Progenitor cell of endocrine pancreas (in vitro differentiated cells): ENCODE data around the gene LDLRAD4. TPM values are rescaled to one million over a fixed set of nuclear protein-coding genes. Genes with fewer than 3 reads are reported as not detected.

Experiments used
- DNase-seq: peaks from one replicate; pipeline ENCODE4 v3.0.0; 2021; ENCODE audit warnings: low spot score; ENCODE audit not compliant: unreplicated experiment
- H3K27ac Mint-ChIP-seq: 2 replicates; pipeline ENCODE4 v1.8.0; 2021; ENCODE audit warnings: mild to moderate bottlenecking, moderate library complexity, mixed read lengths
- H3K27me3 Mint-ChIP-seq: 2 replicates; pipeline ENCODE4 v1.8.0; 2021; ENCODE audit warnings: mixed read lengths
- H3K36me3 Mint-ChIP-seq: 2 replicates; pipeline ENCODE4 v1.8.0; 2022; ENCODE audit warnings: mixed read lengths; ENCODE audit not compliant: insufficient read depth
- H3K4me1 Mint-ChIP-seq: 2 replicates; pipeline ENCODE4 v1.8.0; 2021; ENCODE audit warnings: low read depth, mixed read lengths
- H3K4me3 Mint-ChIP-seq: 2 replicates; pipeline ENCODE4 v1.8.0; 2021; ENCODE audit warnings: low read depth, mild to moderate bottlenecking, moderate library complexity, mixed read lengths
- H3K9me3 Mint-ChIP-seq: 2 replicates; pipeline ENCODE4 v1.8.0; 2021; ENCODE audit warnings: low read depth, mixed read lengths
- CTCF ChIP-seq: fragments of 200-600 bp; sonication (generic); IDR thresholded peaks from one replicate; pipeline ENCODE4 v1.5.0; 2021; ENCODE audit warnings: antibody characterized with exemption, mild to moderate bottlenecking; ENCODE audit not compliant: unreplicated experiment
- total RNA-seq: library from RNA; stranded (reverse); gene quantifications from 2 replicates; pipeline ENCODE4 v1.2.1, GENCODE V29; 2021

Gene LDLRAD4
- total RNA-seq, 1 donor from 2014 or later, result 3.8 TPM

GRCh38 chr18:13452388-13452811 is 233.8 kb downstream of the LDLRAD4 start:
- Mint-ChIP-seq H3K9me3 (no peaks in the 10 kb centered on the region), H3K27me3 (peaks cover 69% of the 10 kb centered on the region), H3K27ac (no peak overlapping the region), H3K4me1 (peaks cover 10% of the 10 kb centered on the region), H3K4me3 (no peak overlapping the region), H3K36me3 (no peaks in the 10 kb centered on the region)
- TF ChIP-seq CTCF, result no peak
- no peak for DNase-seq

GRCh38 chr18:13452871-13453680 is 234.5 kb downstream of the LDLRAD4 start:
- Mint-ChIP-seq H3K4me1 (peaks cover 4% of the 10 kb centered on the region), H3K27me3 (peaks cover 62% of the 10 kb centered on the region), H3K4me3 (no peak overlapping the region), H3K36me3 (no peaks in the 10 kb centered on the region), H3K27ac (no peak overlapping the region), H3K9me3 (no peaks in the 10 kb centered on the region)
- TF ChIP-seq CTCF, result no peak
- DNase-seq, result no peak

GRCh38 chr18:13453714-13454113 is 235.2 kb downstream of the LDLRAD4 start:
- H3K4me3 Mint-ChIP-seq, result no peak overlapping the region

GRCh38 chr18:13454363-13455150 is 236.0 kb downstream of the LDLRAD4 start:
- no peak for DNase-seq
- Mint-ChIP-seq H3K4me1 (peaks cover 4% of the 10 kb centered on the region), H3K27me3 (peaks cover 52% of the 10 kb centered on the region), H3K27ac (no peak overlapping the region), H3K9me3 (no peaks in the 10 kb centered on the region), H3K4me3 (no peak overlapping the region), H3K36me3 (no peaks in the 10 kb centered on the region)
- no peak for TF ChIP-seq CTCF

More at GRCh38 chr18:13453714-13454113, 235.2 kb downstream of the LDLRAD4 start:
- Mint-ChIP-seq H3K36me3 (no peaks in the 10 kb centered on the region), H3K4me1 (peaks cover 4% of the 10 kb centered on the region), H3K9me3 (no peaks in the 10 kb centered on the region), H3K27me3 (peaks cover 56% of the 10 kb centered on the region), H3K27ac (no peak overlapping the region)
- DNase-seq, result no peak
- no peak for TF ChIP-seq CTCF

- Mint-ChIP-seq H3K36me3 (no peaks in the 10 kb centered on the region), H3K4me1 (peaks cover 4% of the 10 kb centered on the region), H3K27me3 (peaks cover 43% of the 10 kb centered on the region), H3K27ac (no peak overlapping the region), H3K4me3 (no peak overlapping the region), H3K9me3 (no peaks in the 10 kb centered on the region)
- no peak for TF ChIP-seq CTCF
- DNase-seq, result no peak
These were observed 236.9 kb downstream of the LDLRAD4 start for GRCh38 chr18:13455471-13455870.
